Measurements from ENCODE around the gene GCN1. TPM values are rescaled to one million over a fixed set of nuclear protein-coding genes. Genes with fewer than 3 reads are reported as not detected.

Gene GCN1
- polyA plus RNA-seq, 2 of the 4 experiments (the other 2 are of a cell fraction), result 43.2 to 64.1 TPM

- ChIA-PET CTCF (interaction anchor here (1.2 kb wide), 1 partner anchor 18 kb away, joined by 4 read pairs; no protein-coding TSS in a partner anchor), POLR2A (interaction anchor here (2.1 to 2.4 kb wide), 2 partner anchors 8 to 76 kb away, joined by 5 to 9 read pairs; partner anchors contain the start of genes RAB35 and RPLP0)
- WGBS (ENCODE audit: missing lambda C conversion rate), result 91% methylated on average over 4 of the region's 4 CpGs
- TF ChIP-seq RARB (CRISPR knock-in tag; IDR thresholded peaks at IDR 0.05) (no peak), JUN (IDR thresholded peaks at IDR 0.05) (0 out of 5 replicates have a peak, but pooled peaks of 1 of the 2 experiments have one; percentile 8)
- H3K27ac ChIP-seq, result no peak overlapping the region
- DNase-seq (ENCODE audit: low read depth in 1 of 2, low spot score in 1 of 2) (no peak), ATAC-seq (no peak), FAIRE-seq (no peak)
- no peak overlapping the region for H3K4me2 ChIP-seq
- no peak overlapping the region for H3K4me3 ChIP-seq
- no peaks in the 10 kb centered on the region for H3K9me3 ChIP-seq
- H3K4me1 ChIP-seq, result peaks cover 8% of the 10 kb centered on the region
These were observed 69.5 kb downstream of the GCN1 start for GRCh38 chr12:120125029-120125428.

DNA sequence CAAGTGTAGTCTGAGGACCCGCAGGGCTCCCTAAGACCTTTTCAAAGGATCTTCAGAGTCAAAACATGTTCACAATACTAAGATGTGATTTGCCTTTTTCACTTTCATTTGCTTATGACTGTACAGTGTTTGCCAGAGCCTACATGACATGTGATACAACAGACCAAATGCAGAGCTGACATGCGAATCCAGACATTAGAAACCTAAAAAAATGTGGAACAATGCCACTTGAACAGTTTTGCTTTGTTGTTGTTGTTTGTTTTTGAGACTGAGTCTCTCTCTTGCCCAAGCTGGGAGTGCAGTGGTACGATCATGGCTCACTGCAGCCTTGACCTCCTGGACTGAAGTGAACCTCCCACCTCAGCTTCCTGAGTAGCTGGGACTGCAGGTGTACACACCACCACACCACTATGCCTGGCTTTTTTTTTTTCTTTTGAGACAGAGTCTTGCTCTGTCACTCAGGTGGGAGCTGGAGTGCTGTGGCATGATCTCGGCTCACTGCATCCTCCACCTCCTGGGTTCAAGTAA is 72.7 kb downstream of the GCN1 start:
- DNase-seq (ENCODE audit: low read depth in 1 of 2, low spot score in 1 of 2) (no peak), ATAC-seq (no peak), FAIRE-seq (no peak)
- H3K9me3 ChIP-seq, result no peaks in the 10 kb centered on the region
- peak overlapping the region in 1 of 2 experiments; percentile 95; a peak in 1 of 6 replicates for H3K27ac ChIP-seq
- no peak overlapping the region for H3K4me3 ChIP-seq
- ChIA-PET CTCF (interaction anchor here (1.1 kb wide), 1 partner anchor 79 kb away, joined by 3 read pairs; the partner anchor contains the start of gene RPLP0), POLR2A (interaction anchor here (0.5 kb wide), 1 partner anchor 76 kb away, joined by 4 read pairs; no protein-coding TSS in a partner anchor)
- H3K4me1 ChIP-seq, result peaks cover 24% of the 10 kb centered on the region
- no peak for TF ChIP-seq MAFK (IDR thresholded peaks at IDR 0.05; ENCODE audit: partially characterized antibody)
- no peak for TF ChIP-seq KDM1A (IDR thresholded peaks at IDR 0.05; ENCODE audit: low read depth)
- no peak for TF ChIP-seq FOSL2 (IDR thresholded peaks at IDR 0.05)
- TF ChIP-seq FOSL2 (CRISPR knock-in tag; IDR thresholded peaks at IDR 0.05), result no peak
- TF ChIP-seq TP53 (CRISPR knock-in tag; IDR thresholded peaks at IDR 0.05), result no peak
- WGBS (ENCODE audit: missing lambda C conversion rate), result 53% methylated on average over 4 of the region's 4 CpGs
- no peak overlapping the region for H3K4me2 ChIP-seq

DNA sequence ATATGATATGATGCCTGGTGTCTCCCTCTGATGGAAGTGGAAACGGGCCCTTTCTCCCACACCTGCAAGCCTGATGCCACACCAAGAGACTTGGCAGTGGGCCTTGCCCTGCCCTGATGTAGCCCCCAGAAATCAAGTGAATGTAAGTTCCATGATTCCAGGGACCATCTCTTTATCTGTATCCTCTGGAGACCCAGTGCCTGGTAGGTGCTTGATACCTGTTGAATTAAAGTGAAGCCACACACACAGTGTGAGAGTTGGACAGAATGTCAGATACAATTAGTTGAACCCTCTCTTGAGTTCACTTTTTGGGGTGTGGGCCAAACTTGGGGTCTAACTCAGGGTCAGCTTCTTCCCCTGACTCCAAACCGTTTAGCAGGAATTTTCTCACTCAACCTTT is 73.2 kb downstream of the GCN1 start:
- FAIRE-seq, result no peak
- no peak for DNase-seq (ENCODE audit: low read depth in 1 of 2, low spot score in 1 of 2)
- ATAC-seq, result no peak
- Histone ChIP-seq H3K4me3 (no peak overlapping the region), H3K4me1 (peaks cover 24% of the 10 kb centered on the region), H3K27ac (peak overlapping the region in 1 of 2 experiments; percentile 95; a peak in 4 of 6 replicates), H3K4me2 (no peak overlapping the region), H3K9me3 (no peaks in the 10 kb centered on the region)
- ChIA-PET CTCF (interaction anchor here (1.1 kb wide), 1 partner anchor 79 kb away, joined by 3 read pairs; the partner anchor contains the start of gene RPLP0), POLR2A (interaction anchor here (5.2 kb wide), 1 partner anchor 80 kb away, joined by 60 read pairs; the partner anchor contains the start of gene RPLP0)
- WGBS (ENCODE audit: missing lambda C conversion rate), result 81% methylated on average over 2 of the region's 2 CpGs
- TF ChIP-seq REST (IDR thresholded peaks at IDR 0.05) (no peak), ZC3H11A (IDR thresholded peaks at IDR 0.05) (no peak), BHLHE40 (IDR thresholded peaks at IDR 0.05; ENCODE audit: low read depth, low read length) (no peak), MYC (IDR thresholded peaks at IDR 0.05; ENCODE audit: borderline replicate concordance, low read length) (no peak), MAZ (IDR thresholded peaks at IDR 0.05; ENCODE audit: borderline replicate concordance, low read depth, low read length) (no peak), HDAC2 (IDR thresholded peaks at IDR 0.05) (no peak), SMC3 (IDR thresholded peaks at IDR 0.05) (no peak), HEYL (CRISPR knock-in tag; IDR thresholded peaks at IDR 0.05) (no peak), HMGXB4 (CRISPR knock-in tag; IDR thresholded peaks at IDR 0.05; ENCODE audit: borderline replicate concordance) (no peak), CTCF (IDR thresholded peaks at IDR 0.05) (no peak), TFCP2L1 (CRISPR knock-in tag; IDR thresholded peaks at IDR 0.05) (no peak), RCOR1 (IDR thresholded peaks at IDR 0.05; ENCODE audit: low read depth, low read length) (no peak), SREBF2 (IDR thresholded peaks at IDR 0.05) (no peak), RAD21 (conservative IDR thresholded peaks at IDR 0.05 in 1 of 2, IDR thresholded peaks at IDR 0.05 in 1 of 2) (no peak), CBX2 (IDR thresholded peaks at IDR 0.05; ENCODE audit: borderline replicate concordance, low read depth) (no peak), GATA3 (IDR thresholded peaks at IDR 0.05; ENCODE audit: borderline replicate concordance) (no peak), HOXB5 (CRISPR knock-in tag; IDR thresholded peaks at IDR 0.05) (no peak), POLR2A (IDR thresholded peaks at IDR 0.05; ENCODE audit: low read length) (no peak)
- TF ChIP-seq, protein P1, sequence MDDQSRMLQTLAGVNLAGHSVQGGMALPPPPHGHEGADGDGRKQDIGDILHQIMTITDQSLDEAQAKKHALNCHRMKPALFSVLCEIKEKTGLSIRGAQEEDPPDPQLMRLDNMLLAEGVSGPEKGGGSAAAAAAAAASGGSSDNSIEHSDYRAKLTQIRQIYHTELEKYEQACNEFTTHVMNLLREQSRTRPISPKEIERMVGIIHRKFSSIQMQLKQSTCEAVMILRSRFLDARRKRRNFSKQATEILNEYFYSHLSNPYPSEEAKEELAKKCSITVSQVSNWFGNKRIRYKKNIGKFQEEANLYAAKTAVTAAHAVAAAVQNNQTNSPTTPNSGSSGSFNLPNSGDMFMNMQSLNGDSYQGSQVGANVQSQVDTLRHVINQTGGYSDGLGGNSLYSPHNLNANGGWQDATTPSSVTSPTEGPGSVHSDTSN (IDR thresholded peaks at IDR 0.05), result no peak
